SH-SY5Y (cell line): ENCODE measurements around the gene SPACA6.

Experiments used
- GATA2 ChIP-seq: IDR thresholded peaks from 2 replicates; pipeline ENCODE4 v1.6.1; 2011; ENCODE audit warnings: mild to moderate bottlenecking, low read depth, low read length
- GATA3 ChIP-seq: IDR thresholded peaks from 2 replicates; pipeline ENCODE4 v1.6.1; 2011; ENCODE audit warnings: low read depth, mild to moderate bottlenecking, low read length, moderate library complexity

- TF ChIP-seq GATA3: no peak
- TF ChIP-seq GATA2: no peak
Measured at GRCh38 chr19:51676566-51677083, 16.5 kb upstream of the SPACA6 start.
